ENCODE measurements around the gene LAMA5.
A peak's percentile ranks its signal among the peaks of the same experiment; 100 is the strongest.
"Not testable (repeated sequence)": the region's sequence is repeated elsewhere in the genome, so short reads cannot be mapped to it uniquely, and the experiment has no call there.

Gene LAMA5

DNA sequence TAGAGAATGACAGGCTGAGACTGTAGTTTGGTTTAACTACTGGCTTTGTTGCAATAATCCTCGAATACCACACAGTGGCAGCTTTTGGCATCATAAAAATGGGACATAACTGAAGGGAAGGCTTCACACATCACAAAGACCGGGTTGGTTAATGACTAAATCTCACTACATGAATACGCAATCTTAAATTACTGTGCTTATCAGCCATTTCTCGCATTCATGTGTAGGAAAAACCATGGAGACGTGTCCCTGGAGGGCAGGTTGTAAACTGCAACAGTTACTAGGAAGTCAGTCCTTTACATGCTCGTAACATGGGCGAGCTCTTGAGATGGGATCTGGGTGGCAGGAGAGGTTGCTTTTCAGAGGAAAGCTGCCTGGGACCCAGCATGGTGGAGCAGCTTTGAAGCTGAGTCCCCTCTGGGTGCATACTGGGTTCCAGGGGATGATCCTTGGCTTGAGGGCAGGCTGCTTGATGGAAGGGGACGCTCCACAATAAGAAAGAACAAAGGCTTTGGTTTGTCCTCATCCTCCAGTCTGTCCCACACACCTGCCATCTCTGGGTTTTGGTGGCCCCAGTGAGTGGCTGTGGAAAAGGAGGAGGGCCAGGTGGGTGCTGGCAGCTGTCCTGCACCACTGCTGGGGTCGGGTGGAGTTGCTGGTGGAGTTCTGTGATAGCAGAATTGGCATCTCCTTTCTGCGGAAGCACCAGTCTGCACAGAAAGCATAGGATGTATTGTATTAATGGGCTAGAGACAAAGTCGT, 21.9 kb upstream of the LAMA5 start:
- DNase-seq, result no peak

DNA sequence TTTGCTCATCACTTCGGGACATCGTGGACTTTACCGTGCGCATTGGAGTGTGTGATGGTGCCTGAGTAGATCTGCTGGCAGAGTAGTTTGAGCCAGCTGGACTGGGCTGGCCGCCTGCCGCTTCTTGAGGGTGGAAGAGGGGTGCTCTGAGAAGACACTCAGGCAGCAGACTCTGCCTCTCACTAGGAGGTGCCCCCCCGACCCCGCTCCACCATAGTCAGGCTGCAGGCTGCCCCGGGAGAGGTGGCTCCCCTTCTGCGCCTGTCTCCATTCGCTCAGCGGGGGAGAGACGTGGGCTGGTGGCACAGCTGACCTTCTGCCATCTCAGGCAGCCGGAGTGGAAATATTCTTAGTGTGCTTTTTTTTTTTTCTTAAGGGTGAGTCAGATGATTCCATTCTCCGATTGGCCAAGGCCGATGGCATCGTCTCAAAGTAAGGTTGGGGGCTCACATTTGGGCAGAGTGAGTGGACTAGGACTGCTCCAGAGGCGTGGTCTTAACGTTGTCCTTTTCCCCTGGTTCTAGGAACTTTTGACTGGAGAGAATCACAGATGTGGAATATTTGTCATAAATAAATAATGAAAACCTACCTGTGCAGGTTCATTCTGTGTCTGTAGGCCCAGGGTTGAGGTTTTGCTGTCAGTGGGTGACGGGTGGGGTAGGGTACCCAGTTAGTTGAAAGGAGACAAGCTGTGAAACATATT, 21.0 kb upstream of the LAMA5 start:
- DNase-seq, result no peak

DNA sequence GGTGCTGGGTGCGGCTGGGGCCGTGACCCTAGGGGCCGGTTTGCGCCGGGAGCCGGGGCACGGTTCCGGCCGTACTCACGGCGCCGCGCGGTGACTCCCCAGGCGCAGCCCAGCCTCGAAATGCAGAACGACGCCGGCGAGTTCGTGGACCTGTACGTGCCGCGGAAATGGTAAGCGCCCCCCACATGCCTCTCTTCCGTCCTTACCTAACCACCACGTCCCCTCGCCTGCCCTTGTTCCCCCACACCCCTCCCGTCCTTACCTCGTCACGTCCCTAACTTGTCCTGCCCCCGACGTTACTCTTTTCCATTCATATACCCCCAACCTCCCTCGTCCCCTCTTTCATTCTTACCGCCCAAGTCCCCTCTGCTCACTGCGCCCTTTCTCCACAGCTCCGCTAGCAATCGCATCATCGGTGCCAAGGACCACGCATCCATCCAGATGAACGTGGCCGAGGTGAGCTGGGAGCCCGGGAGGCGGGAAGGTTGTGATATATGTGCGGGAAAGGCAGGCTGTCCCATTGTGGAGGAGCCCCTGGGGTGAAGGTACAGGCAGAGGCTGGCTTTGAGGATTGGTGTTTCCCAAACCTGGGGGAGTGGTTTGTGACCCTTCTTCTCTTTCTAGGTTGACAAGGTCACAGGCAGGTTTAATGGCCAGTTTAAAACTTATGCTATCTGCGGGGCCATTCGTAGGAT, 20.3 kb upstream of the LAMA5 start:
- DNase-seq, result no peak

DNA sequence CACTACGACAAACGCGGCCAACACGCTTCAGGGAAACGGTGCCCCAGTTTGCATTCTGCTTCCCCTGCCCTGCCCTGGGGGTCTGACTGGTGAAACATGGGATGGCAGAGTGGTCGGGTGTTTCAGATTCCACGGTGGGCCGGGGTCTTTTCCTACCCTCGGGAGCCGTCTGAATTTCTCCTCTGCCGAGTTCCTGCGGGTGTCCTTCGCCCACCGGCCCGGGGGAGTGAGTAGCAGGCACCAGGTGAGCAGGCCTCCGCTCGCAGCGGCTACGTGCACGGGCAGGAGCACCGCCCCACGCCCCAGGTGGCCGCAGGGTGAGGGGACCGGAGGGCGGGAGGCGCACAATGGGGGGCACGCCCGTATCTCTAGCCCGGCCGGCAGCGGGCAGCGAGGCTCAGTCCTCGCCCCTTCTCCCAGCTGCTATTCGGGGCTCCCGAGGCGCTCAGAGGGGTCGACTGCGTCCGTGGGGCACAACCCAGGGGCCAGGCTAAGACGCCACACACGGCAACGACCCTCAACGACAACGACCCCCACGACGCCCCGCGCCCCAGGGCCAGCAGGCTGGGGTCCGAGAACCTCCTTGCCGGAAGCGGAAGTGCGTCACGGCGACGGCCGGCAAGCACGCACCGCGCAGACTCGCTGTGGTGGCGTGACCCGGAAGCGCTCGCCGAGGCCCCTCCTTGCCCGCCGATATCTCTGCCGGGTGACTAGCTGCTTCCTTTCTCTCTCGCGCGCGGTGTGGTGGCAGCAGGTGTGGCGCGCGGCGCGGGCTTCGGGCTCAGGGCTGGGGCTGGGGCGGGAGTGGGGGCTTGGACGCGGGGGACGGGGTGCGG, 19.5 kb upstream of the LAMA5 start, which contains the start of gene RPS21:
Gene RPS21 (plus strand): TSS at position 721 of the 836 bp plus-strand sequence. CDS start 236 bp downstream, outside the sequence.
- peak; percentile 95 for DNase-seq

DNA sequence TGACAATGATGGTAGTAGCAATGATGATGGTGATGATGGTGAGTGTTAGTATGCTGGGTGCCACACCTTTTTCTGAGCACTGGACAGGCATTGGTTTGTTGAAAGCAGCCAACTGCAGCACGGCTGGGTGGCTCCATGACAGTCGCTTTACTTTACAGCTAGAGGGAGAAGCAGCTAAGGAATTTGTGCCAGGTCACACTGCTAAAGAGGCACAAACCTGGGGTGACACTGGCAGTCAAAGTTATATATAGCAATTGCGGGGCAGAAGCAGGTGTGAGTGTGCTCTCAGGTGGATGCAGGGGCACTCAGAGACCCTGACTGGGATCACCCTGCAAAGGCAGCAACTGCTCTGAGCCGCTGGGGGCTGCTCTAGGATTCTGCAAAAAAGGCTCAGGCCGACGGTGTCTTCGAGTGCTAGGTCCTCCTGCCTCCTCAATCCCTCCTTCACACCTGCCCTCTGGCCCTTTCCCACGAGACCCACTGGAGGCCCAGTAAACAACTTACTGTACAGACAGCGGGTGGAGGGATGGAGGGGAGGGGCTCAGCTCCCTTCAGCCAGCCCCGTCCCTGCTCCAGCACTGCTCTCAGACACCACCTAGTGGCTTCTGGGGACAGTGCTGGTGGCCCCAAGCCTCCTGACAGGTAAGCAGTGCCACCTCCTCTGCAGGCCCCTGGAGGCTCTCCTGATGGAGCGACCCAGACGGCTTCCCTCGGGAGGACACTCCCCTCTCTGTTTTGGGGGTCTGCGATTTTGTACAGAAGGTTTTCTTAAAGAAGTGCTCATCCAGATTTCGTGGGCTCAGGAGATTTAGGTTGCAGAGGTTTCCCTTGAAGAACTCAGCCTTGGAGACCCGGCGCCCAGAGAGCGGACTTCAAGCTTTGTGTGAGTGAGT, 15.4 kb upstream of the LAMA5 start:
- peak; percentile 82 for DNase-seq

DNA sequence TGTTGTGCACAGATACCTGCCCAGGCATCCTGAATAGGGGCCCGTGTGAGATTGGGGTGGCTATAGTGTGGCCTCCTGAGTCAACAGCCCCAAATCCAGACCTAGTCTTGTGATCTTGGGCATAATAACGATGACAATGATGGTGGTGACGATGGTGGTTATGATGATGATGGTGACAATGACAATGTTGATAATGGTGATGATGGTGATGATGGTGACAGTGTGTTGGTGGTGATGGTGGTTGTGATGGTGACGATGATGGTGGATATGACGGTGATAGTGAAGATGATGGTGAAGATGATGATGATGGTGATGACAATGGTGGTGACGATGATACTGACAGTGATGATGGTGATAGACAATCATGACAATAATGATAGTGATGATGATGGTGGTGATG, 14.7 kb upstream of the LAMA5 start:
- no peak for DNase-seq

DNA sequence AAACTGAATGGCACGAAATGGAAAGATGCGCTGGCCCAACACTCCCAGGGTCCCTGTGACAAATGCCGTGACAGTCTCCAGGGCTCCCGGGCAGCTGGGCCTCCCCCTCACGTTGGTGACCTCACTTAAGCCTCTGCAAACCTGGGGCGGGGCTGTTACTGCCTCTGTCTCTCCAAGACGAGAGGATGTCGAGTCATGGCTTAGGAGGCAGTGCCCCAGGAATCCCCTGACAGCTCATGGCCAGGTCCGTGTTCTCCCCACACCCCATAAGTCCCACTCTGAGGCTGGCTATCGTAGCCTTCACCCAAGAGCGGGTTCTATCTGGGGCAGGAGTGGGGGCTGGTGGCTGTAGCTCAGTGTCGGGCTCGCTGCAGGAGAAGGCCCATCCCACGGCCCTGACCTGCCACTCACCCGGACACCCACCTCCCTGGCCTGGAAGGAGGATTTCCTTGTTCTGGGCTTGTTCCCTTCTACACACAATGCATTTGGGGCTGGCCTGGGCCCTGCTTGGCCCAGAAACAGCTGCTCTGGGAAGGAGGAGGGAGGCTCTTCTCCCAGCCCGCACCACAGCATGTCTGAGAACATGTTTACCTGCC, 14.2 kb upstream of the LAMA5 start:
- no peak for DNase-seq

DNA sequence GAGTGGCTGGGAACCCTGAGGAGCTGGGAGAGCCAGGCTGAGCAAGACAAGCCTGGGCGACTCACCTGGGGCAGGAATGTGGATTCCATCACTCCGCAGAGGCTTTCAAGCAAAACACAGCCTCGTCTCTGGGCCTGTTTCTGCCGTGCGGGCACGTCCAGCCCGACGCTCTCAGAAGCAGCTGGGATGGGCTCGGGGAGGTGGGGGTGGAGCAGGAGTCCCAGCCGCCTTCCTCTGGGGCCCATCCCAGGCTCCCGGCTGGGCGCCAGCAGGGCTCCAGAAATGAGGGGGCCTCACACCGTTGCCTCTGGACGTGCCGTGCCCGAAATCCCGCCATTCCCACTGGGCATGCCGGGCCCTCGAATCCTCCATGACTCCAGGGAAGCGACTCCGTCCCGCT, 11.1 kb upstream of the LAMA5 start:
- no peak for DNase-seq

DNA sequence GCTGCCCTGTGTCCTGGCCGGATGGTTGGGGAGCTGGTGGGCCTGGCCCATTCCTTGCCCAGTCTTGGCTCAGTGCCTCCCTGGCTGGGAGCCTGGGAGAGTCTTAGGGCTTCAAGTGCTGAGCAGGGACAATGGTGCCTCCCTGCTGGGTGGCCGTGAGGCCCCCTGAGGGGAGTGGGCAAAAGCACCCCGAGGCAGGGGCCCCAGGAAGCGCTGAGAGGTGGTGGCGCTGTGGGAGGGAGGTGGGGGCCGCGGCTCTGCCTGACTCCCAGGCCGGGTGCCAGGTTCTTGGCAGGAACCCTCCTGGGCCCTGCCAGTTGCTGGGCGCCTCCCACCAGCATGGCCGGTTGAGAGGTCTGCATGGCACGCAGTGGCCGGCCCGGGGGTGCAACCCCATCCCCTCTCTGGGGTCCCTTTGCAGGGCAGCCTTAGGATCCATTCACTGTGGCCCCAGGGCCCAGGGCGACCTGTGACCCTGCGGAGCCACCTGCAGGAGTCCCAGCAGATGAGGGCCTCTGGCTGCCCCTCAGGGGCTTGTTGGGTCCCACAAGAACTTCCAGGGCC, 10.6 kb upstream of the LAMA5 start:
- no peak for DNase-seq

DNA sequence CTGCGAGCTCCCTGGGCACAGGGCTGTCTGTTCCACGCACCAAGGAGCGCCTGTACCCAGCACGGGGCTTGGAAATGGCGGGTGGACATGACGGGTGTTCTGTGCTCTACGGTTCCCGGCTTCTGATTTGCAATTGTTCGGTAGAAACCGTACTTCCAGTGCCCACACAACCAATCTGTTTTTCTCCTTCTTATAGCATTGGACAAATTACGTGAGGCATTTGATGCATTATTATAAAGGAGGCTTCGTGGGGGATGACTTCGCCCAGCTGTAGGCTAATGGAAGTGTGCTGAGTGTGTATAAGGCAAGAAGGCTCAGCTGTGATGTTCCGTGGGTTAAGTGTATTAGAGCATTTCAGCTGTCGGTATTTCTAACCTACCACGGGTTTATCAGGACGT, 10.0 kb upstream of the LAMA5 start:
- no peak for DNase-seq

DNA sequence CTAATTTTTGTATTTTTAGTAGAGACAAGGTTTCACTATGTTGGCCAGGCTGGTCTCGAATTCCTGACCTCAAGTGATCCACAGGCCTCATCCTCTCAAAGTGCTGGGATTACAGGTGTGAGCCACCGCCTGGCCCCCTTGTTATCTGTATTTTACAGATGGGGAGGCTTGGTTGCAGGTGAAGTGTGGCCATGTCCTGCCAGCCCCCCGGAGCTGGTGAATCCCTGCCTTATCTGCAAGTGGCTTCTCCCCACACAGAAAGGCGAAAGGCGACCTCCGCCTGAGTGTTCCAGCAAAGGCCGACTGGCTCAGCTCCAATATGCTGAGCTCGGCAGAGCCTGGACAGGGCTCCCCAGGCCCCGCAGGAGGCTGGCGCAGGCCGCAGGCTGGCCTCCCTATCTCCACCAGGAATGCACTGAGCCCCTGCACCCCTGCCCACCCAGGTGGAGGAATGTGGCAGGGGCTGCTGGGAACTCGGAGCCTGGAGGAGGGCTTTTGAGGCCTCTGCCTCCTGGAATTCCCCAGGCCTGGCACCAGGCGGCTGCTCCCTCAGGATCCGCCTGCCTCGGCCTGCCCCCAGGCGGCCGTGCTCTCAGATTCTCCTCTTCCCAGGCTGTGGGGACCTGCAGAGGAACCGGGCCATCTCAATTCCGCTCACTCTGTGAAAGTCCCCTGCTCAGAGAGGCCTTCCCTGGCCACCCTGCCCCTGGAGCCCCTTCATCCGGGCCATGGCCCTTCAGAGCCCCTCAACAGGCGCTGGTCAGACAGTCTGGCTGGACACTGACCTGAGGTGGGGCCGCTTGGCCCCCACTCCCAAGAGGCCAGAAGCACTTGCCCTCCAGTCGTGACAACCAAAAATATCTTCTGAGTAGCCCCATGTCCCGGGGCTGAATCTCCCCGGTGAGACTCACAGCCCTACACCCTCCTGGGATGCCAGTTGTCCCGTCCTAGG, 9.3 kb upstream of the LAMA5 start:
- no peak for DNase-seq

DNA sequence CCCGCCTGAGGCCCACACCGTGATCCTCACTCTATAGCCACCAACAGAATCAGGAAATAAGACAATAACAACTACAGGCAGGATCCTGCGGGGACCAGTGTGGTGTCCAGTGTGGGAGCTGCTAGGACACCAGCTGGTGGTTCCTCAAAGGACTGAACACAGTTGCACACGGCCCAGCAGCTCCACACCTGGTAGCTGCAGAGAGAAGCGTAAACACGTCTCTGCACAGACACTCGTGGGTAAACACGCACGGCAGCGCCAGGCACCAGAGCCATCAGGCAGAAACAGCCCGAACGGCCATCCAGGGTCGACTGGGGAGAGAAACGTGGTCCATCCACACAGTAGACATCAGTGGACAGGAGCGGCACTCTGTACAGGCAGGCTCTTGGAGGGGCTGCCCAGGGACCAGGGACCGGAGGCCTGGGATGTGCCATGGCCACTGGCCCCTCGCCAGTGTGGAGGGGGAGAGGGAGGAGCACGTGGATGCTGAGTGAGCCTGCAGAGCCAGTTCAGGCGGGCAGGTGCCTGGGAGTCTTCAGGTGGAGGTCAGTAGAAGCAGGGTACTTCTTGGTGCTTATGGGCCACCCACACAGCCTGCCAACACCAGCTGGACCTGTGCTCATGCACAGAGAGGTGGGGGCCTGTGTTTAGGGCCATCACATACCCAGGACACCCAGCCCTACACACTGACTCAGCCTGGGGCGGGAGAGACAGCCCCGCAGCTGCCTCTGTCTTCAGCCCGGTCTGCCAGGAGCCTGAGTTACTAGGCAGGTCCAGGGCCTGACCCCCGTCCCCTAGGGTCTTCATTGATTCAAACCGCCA, 7.4 kb upstream of the LAMA5 start:
- no peak for DNase-seq

DNA sequence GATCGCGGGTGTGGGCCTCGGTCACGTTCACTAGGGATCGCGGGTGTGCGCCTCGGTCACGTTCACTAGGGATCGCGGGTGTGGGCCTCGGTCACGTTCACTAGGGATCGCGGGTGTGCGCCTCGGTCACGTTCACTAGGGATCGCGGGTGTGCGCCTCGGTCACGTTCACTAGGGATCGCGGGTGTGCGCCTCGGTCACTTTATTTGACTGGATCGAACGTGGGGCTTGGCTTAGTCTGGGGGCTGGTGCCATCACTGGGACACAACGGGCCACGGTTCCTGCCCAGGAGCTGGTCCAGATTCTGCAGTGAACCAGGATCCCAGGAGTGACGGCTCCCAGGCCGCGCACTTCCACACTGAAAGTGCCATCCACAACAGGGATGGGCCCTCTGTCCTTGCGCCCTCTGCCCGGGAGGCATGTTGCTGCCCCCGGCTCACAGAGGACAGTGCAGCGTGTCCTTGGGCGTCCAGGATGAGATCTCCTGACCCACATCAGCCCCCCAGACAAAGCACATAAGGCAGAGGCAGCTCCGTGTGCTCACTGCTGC, 6.6 kb upstream of the LAMA5 start:
- DNase-seq, result not testable (repeated sequence)

DNA sequence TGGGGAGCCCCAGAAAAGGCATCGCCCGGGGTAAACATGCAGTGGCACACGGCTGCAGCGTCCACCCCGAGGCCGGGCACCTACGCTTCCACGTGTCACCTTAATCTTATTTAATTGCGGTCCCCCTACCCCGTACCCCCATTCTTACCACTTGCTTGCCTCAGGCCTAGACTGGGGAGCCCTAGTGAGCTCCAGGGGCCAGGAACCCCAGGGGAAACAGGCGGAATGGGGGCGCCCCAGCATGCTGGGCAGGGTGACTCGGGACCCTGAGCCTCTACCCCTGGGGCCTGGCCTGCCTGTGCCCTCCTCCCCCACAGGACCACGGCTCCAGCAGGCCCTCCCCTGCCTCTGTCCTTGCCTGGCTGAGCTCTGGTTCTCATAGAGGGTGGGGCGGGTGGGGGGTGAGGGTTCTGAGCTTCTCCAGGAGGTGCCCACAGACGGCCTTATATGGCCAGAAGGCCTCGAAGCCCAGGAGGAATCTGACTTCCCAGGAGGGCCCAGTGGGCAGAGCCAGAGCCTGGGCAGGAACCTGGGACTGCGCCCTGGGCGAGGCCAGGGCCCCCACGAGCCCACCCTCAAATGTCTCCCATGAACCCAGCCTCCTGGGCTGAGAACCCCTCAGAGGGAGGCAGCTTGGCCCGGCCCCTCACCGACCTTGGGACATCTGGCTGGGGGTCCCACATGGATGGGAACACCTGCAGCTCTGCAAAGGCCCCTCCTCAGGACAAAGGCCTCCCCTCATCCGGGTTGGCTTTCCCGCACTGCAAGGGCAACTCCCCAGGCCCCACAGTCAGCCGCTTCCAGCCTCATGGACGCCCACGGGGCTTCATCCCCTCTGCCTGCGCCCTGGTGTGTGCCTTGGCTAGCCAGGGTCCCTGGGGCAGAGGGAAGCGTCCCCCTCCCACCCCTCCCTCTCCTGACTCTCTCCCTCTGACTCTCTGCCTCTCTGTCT, 5.2 kb upstream of the LAMA5 start:
- DNase-seq, result no peak

DNA sequence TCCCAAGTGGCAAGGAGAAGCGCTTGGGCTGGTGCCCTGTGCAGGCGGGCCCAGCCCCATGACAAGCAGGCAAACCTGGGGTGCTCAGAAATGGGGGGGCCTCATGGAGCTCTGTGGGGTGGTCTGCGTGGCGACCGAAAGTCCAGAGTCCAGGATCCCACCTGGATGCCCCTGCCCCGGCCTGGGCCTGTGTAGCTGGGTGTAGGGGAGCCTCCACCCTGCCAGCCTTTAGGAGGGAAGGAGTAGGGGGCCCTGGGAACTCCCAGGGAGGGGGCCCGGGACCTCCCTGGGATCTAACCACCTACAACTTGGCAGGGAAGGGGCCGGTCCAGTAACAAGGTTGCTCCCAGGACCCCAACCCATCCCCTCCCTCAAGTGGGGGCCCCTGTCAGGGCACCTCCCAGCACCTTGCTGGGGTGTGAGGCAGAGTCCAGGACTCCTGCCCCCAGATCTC, 4.5 kb upstream of the LAMA5 start:
- no peak for DNase-seq

DNA sequence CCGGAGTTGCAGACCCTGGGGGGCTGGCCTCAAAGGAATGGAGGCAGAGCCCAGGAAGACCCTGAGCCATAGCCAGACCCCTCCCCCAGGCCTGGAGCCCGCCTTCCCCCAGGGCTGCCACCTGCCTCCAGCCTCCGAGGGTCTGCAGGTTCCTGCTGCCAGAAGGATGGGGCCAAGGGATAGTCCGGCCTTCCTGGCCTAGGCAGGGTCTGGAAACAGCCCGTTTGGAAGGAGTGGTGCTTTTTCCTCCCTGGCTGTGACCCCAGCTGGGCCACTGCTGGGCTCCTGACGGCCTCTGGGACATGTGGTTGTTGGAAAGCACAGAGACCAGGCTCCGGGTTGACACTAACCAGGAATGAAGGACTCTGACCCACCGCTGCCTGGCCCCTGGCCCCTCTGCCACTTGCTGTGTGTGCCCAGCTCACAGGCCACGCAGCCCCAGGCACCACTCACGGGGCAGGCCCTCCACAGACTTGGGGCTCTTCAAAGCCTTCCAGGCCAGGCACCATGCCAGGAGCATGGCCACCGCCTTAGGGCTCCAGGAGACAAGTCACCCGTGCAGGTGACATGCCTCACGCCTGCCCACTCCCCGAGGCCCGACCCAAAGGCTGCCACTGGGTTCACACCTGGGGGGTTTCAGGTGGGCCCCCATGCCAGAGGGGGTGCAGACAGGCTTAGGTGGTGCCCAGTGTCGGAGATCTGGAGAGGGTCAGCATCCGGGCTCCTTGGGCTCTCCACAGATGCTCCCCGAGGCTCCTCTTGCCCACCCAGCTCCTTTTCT, 3.9 kb upstream of the LAMA5 start:
- no peak for DNase-seq

Measured in CD4-positive, alpha-beta T cell treated with Interleukin-6 for 4 hours (primary cell).